ENCODE data around the gene TSPOAP1.

DNA sequence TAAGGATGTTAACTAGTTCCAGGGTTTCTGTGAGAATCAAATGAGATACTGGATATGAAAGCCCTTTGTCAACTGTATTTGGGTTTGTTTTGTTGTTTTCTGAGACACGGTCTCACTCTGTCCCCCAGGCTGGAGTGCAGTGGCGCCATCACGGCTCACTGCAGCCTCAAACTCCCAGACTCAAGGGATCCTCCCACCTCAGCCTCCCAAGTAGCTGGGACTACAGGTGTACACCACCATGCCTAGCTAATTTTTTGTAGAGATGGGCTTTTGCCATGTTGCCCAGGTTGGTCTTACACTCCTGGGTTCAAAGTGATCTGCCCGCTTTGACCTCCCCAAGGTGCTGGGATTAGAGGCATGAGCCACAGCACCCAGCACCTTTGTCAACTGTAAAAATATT is 14.5 kb upstream of the TSPOAP1 start:
- TF ChIP-seq CTCF (conservative IDR thresholded peaks at IDR 0.05; ENCODE audit: low read depth, low read length) (no peak), EZH2 (IDR thresholded peaks at IDR 0.05; ENCODE audit: low read length, unreplicated experiment) (no peak), EZH2phosphoT487 (IDR thresholded peaks at IDR 0.05; ENCODE audit: borderline replicate concordance, low read length) (no peak)

Data from PC-3 (cell line).